ENCODE measurements around the gene PREX1.

GRCh38 chr20:48719598-48720255 is 108.1 kb downstream of the PREX1 start:
- no peak for TF ChIP-seq CTCF (IDR thresholded peaks at IDR 0.05)
- TF ChIP-seq POLR2AphosphoS5 (IDR thresholded peaks at IDR 0.05) = no peak
- TF ChIP-seq POLR2A (IDR thresholded peaks at IDR 0.05) = no peak
